SK-N-SH (cell line): Measurements from ENCODE around the gene CAMK2N1.

Experiments used
- CTCF ChIP-seq: fragments of 200-600 bp; sonication (generic); IDR thresholded peaks from 2 replicates; pipeline ENCODE4 v1.6.1; 2017; ENCODE audit warnings: antibody characterized with exemption, mild to moderate bottlenecking, moderate library complexity
- IRF3 ChIP-seq: fragments of 150-350 bp; IDR thresholded peaks from 2 replicates; pipeline ENCODE4 v1.6.1; 2016; ENCODE audit warnings: mild to moderate bottlenecking, low read depth, low read length
- MAX ChIP-seq: IDR thresholded peaks from 2 replicates; pipeline ENCODE4 v1.4.0; 2012; ENCODE audit warnings: low read depth
- MEF2A ChIP-seq: IDR thresholded peaks from 2 replicates; pipeline ENCODE4 v1.4.0; 2012; ENCODE audit warnings: low read depth, borderline replicate concordance
- POLR2AphosphoS5 ChIP-seq: IDR thresholded peaks from 2 replicates; pipeline ENCODE4 v1.6.1; 2012; ENCODE audit warnings: low read depth, low read length
- RAD21 ChIP-seq: IDR thresholded peaks from 2 replicates; pipeline ENCODE4 v1.6.1; 2012; ENCODE audit warnings: mild to moderate bottlenecking, low read length
- RCOR1 ChIP-seq: fragments of 150-350 bp; IDR thresholded peaks from 2 replicates; pipeline ENCODE4 v1.6.1; 2017; ENCODE audit warnings: antibody characterized with exemption, low read length
- REST ChIP-seq: IDR thresholded peaks from 2 replicates; pipeline ENCODE4 v1.6.1; 2012; ENCODE audit warnings: mild to moderate bottlenecking, low read depth, low read length, moderate library complexity
- RFX5 ChIP-seq: IDR thresholded peaks from 2 replicates; pipeline ENCODE4 v1.6.1; 2012; ENCODE audit warnings: mild to moderate bottlenecking, improper control_type of control experiment, low read length
- SIN3A ChIP-seq: IDR thresholded peaks from 2 replicates; pipeline ENCODE4 v1.6.1; 2012; ENCODE audit warnings: low read depth, mild to moderate bottlenecking, low read length, moderate library complexity, borderline replicate concordance
- SMC3 ChIP-seq: IDR thresholded peaks from 2 replicates; pipeline ENCODE4 v1.6.1; 2012; ENCODE audit warnings: low read depth, low read length, improper control_type of control experiment
- TCF12 ChIP-seq: IDR thresholded peaks from 2 replicates; pipeline ENCODE4 v1.4.0; 2012
- USF1 ChIP-seq: IDR thresholded peaks from 2 replicates; pipeline ENCODE4 v1.4.0; 2012; ENCODE audit warnings: low read depth, borderline replicate concordance

- no peak for TF ChIP-seq MAX
- TF ChIP-seq CTCF = no peak
- TF ChIP-seq POLR2AphosphoS5 = no peak
- TF ChIP-seq SMC3 = no peak
- no peak for TF ChIP-seq MEF2A
- no peak for TF ChIP-seq IRF3
- no peak for TF ChIP-seq REST
- TF ChIP-seq TCF12 = no peak
- TF ChIP-seq RAD21 = no peak
- no peak for TF ChIP-seq SIN3A
- TF ChIP-seq RFX5 = no peak
- TF ChIP-seq USF1 = no peak
- TF ChIP-seq RCOR1 = no peak
Measured at GRCh38 chr1:20487236-20487590, 1.2 kb upstream of the CAMK2N1 start.
